SK-N-SH treated with all-trans-retinoic acid at 6 μM for 48 hours (cell line): ENCODE results near the gene YBX1.
"Not testable (repeated sequence)": the region's sequence is repeated elsewhere in the genome, so short reads cannot be mapped to it uniquely, and the experiment has no call there.

Experiments
- ARNTL ChIP-seq: fragments of 450-650 bp; formaldehyde crosslinking; IDR thresholded peaks from 2 replicates; pipeline ENCODE4 v1.5.0; 2020; ENCODE audit warnings: low read depth, mild to moderate bottlenecking, moderate library complexity, borderline replicate concordance
- CREB5 ChIP-seq: fragments of 250-450 bp; sonication (Bioruptor Pico); IDR thresholded peaks from 2 replicates; pipeline ENCODE4 v1.5.1; 2020; ENCODE audit warnings: low read depth, mild to moderate bottlenecking, moderate library complexity
- CSDC2 ChIP-seq: fragments of 250-450 bp; sonication (Bioruptor Pico); IDR thresholded peaks from 2 replicates; pipeline ENCODE4 v1.5.0; 2020; ENCODE audit warnings: mild to moderate bottlenecking, moderate library complexity
- CSRNP3 ChIP-seq: fragments of 250-450 bp; sonication (Bioruptor Pico); IDR thresholded peaks from 2 replicates; pipeline ENCODE4 v1.5.1; 2021; ENCODE audit warnings: mild to moderate bottlenecking, moderate library complexity
- ISL1 ChIP-seq: fragments of 250-450 bp; sonication (Bioruptor Pico); IDR thresholded peaks from 2 replicates; pipeline ENCODE4 v2.1.2; 2022; ENCODE audit warnings: mild to moderate bottlenecking, moderate library complexity
- OSR1 ChIP-seq: fragments of 250-450 bp; sonication (Bioruptor Pico); IDR thresholded peaks from 2 replicates; pipeline ENCODE4 v1.8.0; 2022; ENCODE audit warnings: moderate library complexity, mild to moderate bottlenecking, inconsistent platforms
- PATZ1 ChIP-seq: fragments of 250-450 bp; sonication (Bioruptor Pico); IDR thresholded peaks from 2 replicates; pipeline ENCODE4 v1.8.0; 2020; ENCODE audit warnings: mild to moderate bottlenecking, moderate library complexity, borderline replicate concordance
- POU6F1 ChIP-seq: fragments of 250-450 bp; sonication (Bioruptor Pico); IDR thresholded peaks from 2 replicates; pipeline ENCODE4 v1.8.0; 2021; ENCODE audit warnings: low read depth, mild to moderate bottlenecking, moderate library complexity, borderline replicate concordance
- PPARA ChIP-seq: fragments of 250-450 bp; sonication (Bioruptor Pico); IDR thresholded peaks from 2 replicates; pipeline ENCODE4 v1.5.0; 2020; ENCODE audit warnings: mild to moderate bottlenecking, borderline replicate concordance
- ZNF8 ChIP-seq: fragments of 450-650 bp; formaldehyde crosslinking; IDR thresholded peaks from 2 replicates; pipeline ENCODE4 v1.5.0; 2020; ENCODE audit warnings: mild to moderate bottlenecking, moderate library complexity

GRCh38 chr1:42722403-42722802, 40.2 kb downstream of the YBX1 start:
- not testable (repeated sequence) for TF ChIP-seq PPARA; CSRNP3 (CRISPR knock-in tag); OSR1 (CRISPR knock-in tag); CSDC2 (CRISPR knock-in tag); ISL1; ZNF8 (CRISPR knock-in tag); CREB5 (CRISPR knock-in tag); POU6F1 (CRISPR knock-in tag); PATZ1 (CRISPR knock-in tag); ARNTL (CRISPR knock-in tag)
